Thyroid gland (tissue), 4 donors: ENCODE data around the gene RIT2. TPM values are rescaled to one million over a fixed set of nuclear protein-coding genes. Genes with fewer than 3 reads are reported as not detected.

Source experiments
- DNase-seq, 2 donors: peaks; one replicate each; pipeline ENCODE4 v3.0.0-alpha.2; 2019
- H3K27ac ChIP-seq, 3 donors: fragments of 200-600 bp; sonication (generic); 1 replicate in 2 of 3; 2 replicates in 1 of 3; pipeline ENCODE4 v1.5.1; 2016 to 2019; ENCODE audit warnings: mild to moderate bottlenecking in 1 of 3, moderate library complexity in 1 of 3
- H3K27me3 ChIP-seq: fragments of 200-600 bp; sonication (generic); one replicate; pipeline ENCODE4 v1.5.1; 2019
- H3K36me3 ChIP-seq, 2 donors: fragments of 200-600 bp; sonication (generic); one replicate each; pipeline ENCODE4 v1.5.1; 2016 to 2019
- H3K4me1 ChIP-seq, 2 donors: fragments of 200-600 bp; sonication (generic); one replicate each; pipeline ENCODE4 v1.5.1; 2017 to 2019
- H3K4me3 ChIP-seq, 3 donors: fragments of 200-600 bp; sonication (generic); replicated peaks in 1 of 3; 1 replicate in 2 of 3; 2 replicates in 1 of 3; pipeline ENCODE4 v1.5.1; 2016; ENCODE audit warnings: mild to moderate bottlenecking in 1 of 3
- H3K9me3 ChIP-seq: fragments of 200-600 bp; sonication (generic); one replicate; pipeline ENCODE4 v1.5.1; 2017
- CTCF ChIP-seq, 6 experiments: fragments of 200-600 bp in 3 of 6; fragments of 450-650 bp in 3 of 6; sonication (generic) in 3 of 6; IDR thresholded peaks; one replicate each; pipeline ENCODE4 v1.5.1; 2016 to 2019; ENCODE audit warnings: antibody characterized with exemption in 6 of 6, mild to moderate bottlenecking in 2 of 6, inconsistent platforms in 1 of 6, moderate library complexity in 1 of 6
- POLR2A ChIP-seq, 2 donors: fragments of 450-650 bp; IDR thresholded peaks; one replicate each; pipeline ENCODE4 v1.6.1; 2017; ENCODE audit warnings: antibody characterized with exemption in 2 of 2, mild to moderate bottlenecking in 2 of 2, moderate library complexity in 1 of 2
- WGBS, 2 donors: methylation state at CpG; one replicate each; pipeline ENCODE4 v1.1.5; 2017; 5-methylcytosine and 5-hydroxymethylcytosine counted together
- intact Hi-C: fragments of 100-400 bp; cut with DNase I; formaldehyde crosslinking; loops from one replicate; pipeline ENCODE4 v1.15.1; 2023
- total RNA-seq, 4 donors: library from RNA; depleted of rRNA; stranded (reverse); fragments of >200 nt; gene quantifications; one replicate each; pipeline ENCODE4 v1.2.3, GENCODE V29; 2016

The RIT2 gene
- total RNA-seq, 4 donors from 2014 or later: not detected

GRCh38 chr18:42760290-42760689 lies 355.2 kb downstream of the RIT2 start:
- DNase-seq: no peak
- Histone ChIP-seq H3K4me1 (no peaks in the 10 kb centered on the region), H3K9me3 (no peaks in the 10 kb centered on the region), H3K27ac (no peak overlapping the region), H3K36me3 (no peaks in the 10 kb centered on the region), H3K27me3 (no peaks in the 10 kb centered on the region), H3K4me3 (no peak overlapping the region)
- 43 to 52% methylated on average over 1 of the region's 1 CpG for WGBS, 2 donors
- TF ChIP-seq CTCF (IDR thresholded peaks at IDR 0.05): no peak
- no peak for TF ChIP-seq POLR2A (IDR thresholded peaks at IDR 0.05)
- intact Hi-C loops: no loop called here

GRCh38 chr18:42758852-42759251 lies 356.6 kb downstream of the RIT2 start:
- no peaks in the 10 kb centered on the region for H3K4me1 ChIP-seq
- TF ChIP-seq CTCF (IDR thresholded peaks at IDR 0.05): no peak
- TF ChIP-seq POLR2A (IDR thresholded peaks at IDR 0.05): no peak
- H3K9me3 ChIP-seq: no peaks in the 10 kb centered on the region
- no peaks in the 10 kb centered on the region for H3K27me3 ChIP-seq
- 71 to 82% methylated on average over 2 of the region's 2 CpGs for WGBS, 2 donors
- H3K4me3 ChIP-seq: no peak overlapping the region
- no peaks in the 10 kb centered on the region for H3K36me3 ChIP-seq
- intact Hi-C loops: no loop called here
- no peak overlapping the region for H3K27ac ChIP-seq
- DNase-seq: no peak

GRCh38 chr18:42756214-42756613 lies 359.3 kb downstream of the RIT2 start:
- H3K9me3 ChIP-seq: no peaks in the 10 kb centered on the region
- H3K4me3 ChIP-seq: no peak overlapping the region
- TF ChIP-seq POLR2A (IDR thresholded peaks at IDR 0.05) (no peak), CTCF (IDR thresholded peaks at IDR 0.05) (no peak)
- no peak for DNase-seq
- H3K27me3 ChIP-seq: no peaks in the 10 kb centered on the region
- 77 to 83% methylated on average over 3 of the region's 3 CpGs for WGBS, 2 donors
- no peak overlapping the region for H3K27ac ChIP-seq
- intact Hi-C loops: no loop called here
- H3K36me3 ChIP-seq: no peaks in the 10 kb centered on the region
- H3K4me1 ChIP-seq: no peaks in the 10 kb centered on the region

- H3K4me1 ChIP-seq: no peaks in the 10 kb centered on the region
- no peaks in the 10 kb centered on the region for H3K9me3 ChIP-seq
- no peaks in the 10 kb centered on the region for H3K36me3 ChIP-seq
- no peak for DNase-seq
- no peak overlapping the region for H3K4me3 ChIP-seq
- no peaks in the 10 kb centered on the region for H3K27me3 ChIP-seq
- intact Hi-C loops: no loop called here
- WGBS, 2 donors: 83 to 85% methylated on average over 4 of the region's 4 CpGs
- no peak overlapping the region for H3K27ac ChIP-seq
- TF ChIP-seq POLR2A (IDR thresholded peaks at IDR 0.05) (no peak), CTCF (IDR thresholded peaks at IDR 0.05) (no peak)
Observed at GRCh38 chr18:42752916-42753315, 362.6 kb downstream of the RIT2 start.

GRCh38 chr18:42746794-42747193 lies 368.7 kb downstream of the RIT2 start:
- Histone ChIP-seq H3K9me3 (no peaks in the 10 kb centered on the region), H3K27me3 (no peaks in the 10 kb centered on the region), H3K27ac (no peak overlapping the region), H3K36me3 (no peaks in the 10 kb centered on the region), H3K4me1 (no peaks in the 10 kb centered on the region), H3K4me3 (no peak overlapping the region)
- DNase-seq: no peak
- 68% methylated on average over 1 of the region's 1 CpG for WGBS, 2 donors
- no peak for TF ChIP-seq CTCF (IDR thresholded peaks at IDR 0.05)
- TF ChIP-seq POLR2A (IDR thresholded peaks at IDR 0.05): no peak
- intact Hi-C loops: no loop called here
